Muscle of leg (tissue), 11 donors: Measurements from ENCODE around the gene PPP1R15A. TPM values are rescaled to one million over a fixed set of nuclear protein-coding genes. Genes with fewer than 3 reads are reported as not detected.
A peak's percentile ranks its signal among the peaks of the same experiment; 100 is the strongest.

Experiments
- DNase-seq: peaks from one replicate; pipeline ENCODE4 v3.0.0; 2013
- H3K27ac ChIP-seq: one replicate; pipeline ENCODE4 v1.5.1; 2013; ENCODE audit warnings: mild to moderate bottlenecking, low read length, control low read depth
- H3K27me3 ChIP-seq: one replicate; pipeline ENCODE4 v1.6.1; 2013; ENCODE audit warnings: low read length; ENCODE audit not compliant: control insufficient read depth, insufficient read depth
- H3K36me3 ChIP-seq: one replicate; pipeline ENCODE4 v1.6.1; 2013; ENCODE audit warnings: low read length; ENCODE audit not compliant: control insufficient read depth, insufficient read depth
- H3K4me1 ChIP-seq: one replicate; pipeline ENCODE4 v1.6.1; 2013; ENCODE audit warnings: low read length; ENCODE audit not compliant: control insufficient read depth, insufficient read depth
- H3K4me3 ChIP-seq: one replicate; pipeline ENCODE4 v1.5.1; 2013; ENCODE audit warnings: low read length, control low read depth
- H3K9me3 ChIP-seq: replicated peaks from 2 replicates; pipeline ENCODE4 v1.6.1; 2013; ENCODE audit warnings: low read depth, low read length; ENCODE audit not compliant: control insufficient read depth
- WGBS: methylation state at CpG from one replicate; pipeline ENCODE4 v1.1.5; 2013; ENCODE audit warnings: missing lambda C conversion rate; ENCODE audit not compliant: insufficient coverage; 5-methylcytosine and 5-hydroxymethylcytosine counted together
- polyA plus RNA-seq, 8 donors: library from polyadenylated mRNA; unstranded; fragments of 120-200 nt; gene quantifications; one replicate each; pipeline versions ENCODE4 v1.2.1 to v1.2.3, GENCODE V29; 2013; ENCODE audit warnings: inconsistent platforms in 1 of 8, low replicate concordance in 1 of 8; ENCODE audit not compliant: insufficient read length in 8 of 8, insufficient read depth in 1 of 8
- total RNA-seq: library from RNA; stranded (reverse); fragments of 120-200 nt; gene quantifications from one replicate; pipeline ENCODE4 v1.2.4, GENCODE V29; 2013

PPP1R15A gene
- total and polyA plus RNA-seq, 9 donors: 32.2 to 84.7 (median 53.4) TPM

- DNase-seq: no peak
- H3K9me3 ChIP-seq: no peaks in the 10 kb centered on the region
- WGBS: 90% methylated on average over 8 of the region's 8 CpGs
- no peak overlapping the region for H3K4me3 ChIP-seq
- H3K27ac ChIP-seq: no peak overlapping the region
- no peaks in the 10 kb centered on the region for H3K4me1 ChIP-seq
- peaks cover 38% of the 10 kb centered on the region for H3K36me3 ChIP-seq
- no peaks in the 10 kb centered on the region for H3K27me3 ChIP-seq
These were observed 18.7 kb upstream of the PPP1R15A start for GRCh38 chr19:48853483-48853882.

DNA sequence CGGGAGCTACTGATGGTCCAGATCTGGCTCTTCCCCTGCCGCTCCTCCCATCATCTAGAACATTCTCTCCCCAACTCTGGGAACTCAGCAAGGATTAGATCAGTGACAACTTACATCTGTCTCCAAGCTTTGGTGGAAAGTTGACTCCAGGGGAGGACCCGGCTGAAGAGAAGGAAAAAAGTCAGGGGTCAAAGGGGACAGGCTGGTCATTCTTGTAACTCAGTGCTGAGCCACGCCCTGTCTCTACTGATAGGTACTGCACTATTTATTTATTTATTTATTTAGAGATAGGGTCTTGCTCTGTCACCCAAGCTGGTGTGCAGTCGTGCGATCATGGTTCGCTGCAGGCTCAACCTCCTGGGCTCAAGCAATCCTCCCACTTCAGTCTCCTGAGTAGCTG lies 18.1 kb upstream of the PPP1R15A start:
- peaks cover 37% of the 10 kb centered on the region for H3K36me3 ChIP-seq

GRCh38 chr19:48856921-48857320 lies 15.3 kb upstream of the PPP1R15A start:
- Histone ChIP-seq H3K4me3 (no peak overlapping the region), H3K36me3 (peaks cover 55% of the 10 kb centered on the region), H3K27me3 (no peaks in the 10 kb centered on the region), H3K9me3 (no peaks in the 10 kb centered on the region), H3K4me1 (peaks cover 4% of the 10 kb centered on the region), H3K27ac (no peak overlapping the region)
- 93% methylated on average over 3 of the region's 6 CpGs for WGBS
- DNase-seq: no peak

More for the DNA sequence above, 18.1 kb upstream of the PPP1R15A start:
- Histone ChIP-seq H3K27ac (no peak overlapping the region), H3K9me3 (no peaks in the 10 kb centered on the region), H3K4me1 (peaks cover under 1% of the 10 kb centered on the region), H3K27me3 (no peaks in the 10 kb centered on the region), H3K4me3 (no peak overlapping the region)
- 87% methylated on average over 3 of the region's 7 CpGs for WGBS
- no peak for DNase-seq

- H3K36me3 ChIP-seq: peaks cover 45% of the 10 kb centered on the region
- H3K9me3 ChIP-seq: no peaks in the 10 kb centered on the region
- H3K27me3 ChIP-seq: no peaks in the 10 kb centered on the region
- DNase-seq: no peak
- peaks cover 4% of the 10 kb centered on the region for H3K4me1 ChIP-seq
- H3K4me3 ChIP-seq: no peak overlapping the region
- no peak overlapping the region for H3K27ac ChIP-seq
- WGBS: 44% methylated on average over 13 of the region's 34 CpGs
These were observed 13.1 kb upstream of the PPP1R15A start for GRCh38 chr19:48858984-48859710.

GRCh38 chr19:48859711-48860572 lies 12.3 kb upstream of the PPP1R15A start:
- peak; percentile 42 for DNase-seq
- Histone ChIP-seq H3K4me1 (peaks cover 4% of the 10 kb centered on the region), H3K27ac (no peak overlapping the region), H3K4me3 (no peak overlapping the region), H3K36me3 (peaks cover 46% of the 10 kb centered on the region), H3K9me3 (no peaks in the 10 kb centered on the region), H3K27me3 (no peaks in the 10 kb centered on the region)
- 72% methylated on average over 24 of the region's 30 CpGs for WGBS

GRCh38 chr19:48861313-48861712 lies 10.9 kb upstream of the PPP1R15A start:
- Histone ChIP-seq H3K9me3 (no peaks in the 10 kb centered on the region), H3K4me3 (no peak overlapping the region), H3K27ac (no peak overlapping the region), H3K27me3 (no peaks in the 10 kb centered on the region), H3K4me1 (peaks cover 4% of the 10 kb centered on the region), H3K36me3 (peaks cover 52% of the 10 kb centered on the region)
- DNase-seq: no peak
- 59% methylated on average over 15 of the region's 18 CpGs for WGBS

- Histone ChIP-seq H3K27me3 (no peaks in the 10 kb centered on the region), H3K36me3 (peaks cover 46% of the 10 kb centered on the region), H3K9me3 (no peaks in the 10 kb centered on the region), H3K27ac (no peak overlapping the region), H3K4me1 (peaks cover 18% of the 10 kb centered on the region), H3K4me3 (no peak overlapping the region)
- WGBS: 60% methylated on average over 1 of the region's 7 CpGs
- DNase-seq: peak; percentile 36
These were observed 9.4 kb upstream of the PPP1R15A start for GRCh38 chr19:48862827-48863226.

DNA sequence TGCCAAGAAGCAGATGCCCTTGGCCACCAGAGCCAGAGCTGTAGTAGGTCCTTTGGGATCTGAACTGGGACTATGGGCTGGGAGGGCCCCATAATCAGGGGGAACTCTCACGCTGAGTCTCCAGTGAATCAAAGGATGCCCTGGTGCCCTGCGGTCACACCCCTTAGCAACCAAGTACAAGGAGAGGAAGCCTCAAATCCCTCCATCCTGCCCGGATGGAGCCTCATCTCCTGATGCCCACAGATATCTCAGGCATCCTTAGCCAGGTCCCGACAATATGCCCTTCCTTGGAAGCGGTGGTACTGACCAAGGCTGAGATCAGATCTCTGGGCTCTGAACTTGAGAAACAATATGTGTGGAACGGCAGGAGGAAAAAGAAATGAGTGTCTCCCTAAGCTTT lies 5.5 kb upstream of the PPP1R15A start:
- Histone ChIP-seq H3K27ac (peak overlapping the region; percentile 94), H3K4me3 (no peak overlapping the region), H3K9me3 (no peaks in the 10 kb centered on the region), H3K36me3 (peaks cover 25% of the 10 kb centered on the region), H3K4me1 (peaks cover 27% of the 10 kb centered on the region), H3K27me3 (no peaks in the 10 kb centered on the region)
- WGBS: 44% methylated on average over 2 of the region's 6 CpGs
- no peak for DNase-seq

DNA sequence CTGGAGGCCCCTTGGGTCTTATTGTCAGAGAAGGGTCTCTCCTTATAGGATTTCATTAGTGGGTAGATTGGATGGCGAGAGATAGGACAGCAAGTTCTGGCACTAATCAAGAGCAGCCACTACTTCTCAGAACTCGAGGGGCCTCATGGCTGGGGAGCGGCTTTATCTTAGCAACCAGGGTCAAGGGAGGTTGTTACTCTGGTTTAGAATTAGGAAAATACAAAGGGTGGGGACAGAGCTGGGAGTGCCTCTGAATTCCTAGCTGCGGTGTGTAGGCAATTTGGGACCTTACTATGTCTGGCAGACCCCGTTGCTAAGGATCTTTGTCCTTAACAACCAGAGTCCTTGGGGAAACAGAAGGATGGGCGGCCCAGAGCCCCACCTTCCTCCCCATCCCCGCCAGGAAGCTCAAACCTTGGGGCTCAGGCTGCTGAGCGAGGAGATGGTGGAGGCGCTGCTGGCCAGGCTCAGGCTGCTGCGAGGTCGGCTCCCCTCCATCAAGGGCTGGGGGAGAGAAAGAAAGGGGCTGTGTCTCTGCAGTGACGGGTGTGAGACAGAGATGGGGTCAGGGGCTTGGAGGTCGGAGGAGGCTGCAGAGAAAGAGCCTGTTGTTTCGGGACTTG lies 5.0 kb upstream of the PPP1R15A start:
- H3K4me3 ChIP-seq: peak overlapping the region; percentile 54
- WGBS: 20% methylated on average over 10 of the region's 14 CpGs
- H3K27ac ChIP-seq: peak overlapping the region; percentile 94
- peak; percentile 89 for DNase-seq
- H3K36me3 ChIP-seq: peaks cover 23% of the 10 kb centered on the region
- H3K9me3 ChIP-seq: no peaks in the 10 kb centered on the region
- H3K4me1 ChIP-seq: peaks cover 30% of the 10 kb centered on the region
- H3K27me3 ChIP-seq: no peaks in the 10 kb centered on the region

DNA sequence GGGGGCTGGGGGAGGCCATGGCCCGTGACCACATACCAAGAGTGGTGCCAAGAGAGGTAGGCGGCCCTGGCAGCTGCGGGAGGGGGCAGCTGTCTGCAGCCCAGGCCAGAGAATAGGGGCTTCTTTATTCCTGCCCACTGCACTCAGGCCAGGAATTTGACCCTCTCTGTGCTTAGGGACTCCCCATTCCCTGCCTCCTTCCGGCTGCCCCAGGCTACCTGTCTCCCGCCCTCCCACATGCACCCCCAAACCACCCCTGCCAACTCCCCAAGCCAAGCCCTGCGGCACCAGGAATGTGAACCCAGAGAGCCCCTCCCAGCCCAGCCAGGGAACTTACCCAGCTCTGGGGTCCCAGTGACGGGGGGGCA lies 4.5 kb upstream of the PPP1R15A start:
- Histone ChIP-seq H3K4me1 (peaks cover 30% of the 10 kb centered on the region), H3K9me3 (no peaks in the 10 kb centered on the region), H3K27ac (peak overlapping the region; percentile 94), H3K36me3 (peaks cover 21% of the 10 kb centered on the region), H3K27me3 (no peaks in the 10 kb centered on the region), H3K4me3 (peak overlapping the region; percentile 54)
- DNase-seq: peak; percentile 61
- 27% methylated on average over 5 of the region's 7 CpGs for WGBS
